T47D (cell line): ENCODE measurements around the gene AMDHD2.
A peak's percentile ranks its signal among the peaks of the same experiment; 100 is the strongest.

Source experiments
- DNase-seq, 2 experiments: peaks; one replicate each; pipeline versions ENCODE4 v3.0.0 to v3.0.0-alpha.2; 2011 to 2012; ENCODE audit warnings: low read depth in 1 of 2, low spot score in 1 of 2
- JUND ChIP-seq: IDR thresholded peaks from 2 replicates; pipeline ENCODE4 v1.6.1; 2012; ENCODE audit warnings: low read depth
- in situ Hi-C: cut with HindIII; loops from 2 replicates; pipeline ENCODE4 v1.10.0; 2016; ENCODE audit warnings: low sequenced_read_pairs, low pct_unique_long_range_greater_than_20kb

AMDHD2 gene

GRCh38 chr16:2497695-2498484 is 22.3 kb upstream of the AMDHD2 start:
- TF ChIP-seq JUND = no peak
- in situ Hi-C loops = no loop called here
- DNase-seq = no peak

DNA sequence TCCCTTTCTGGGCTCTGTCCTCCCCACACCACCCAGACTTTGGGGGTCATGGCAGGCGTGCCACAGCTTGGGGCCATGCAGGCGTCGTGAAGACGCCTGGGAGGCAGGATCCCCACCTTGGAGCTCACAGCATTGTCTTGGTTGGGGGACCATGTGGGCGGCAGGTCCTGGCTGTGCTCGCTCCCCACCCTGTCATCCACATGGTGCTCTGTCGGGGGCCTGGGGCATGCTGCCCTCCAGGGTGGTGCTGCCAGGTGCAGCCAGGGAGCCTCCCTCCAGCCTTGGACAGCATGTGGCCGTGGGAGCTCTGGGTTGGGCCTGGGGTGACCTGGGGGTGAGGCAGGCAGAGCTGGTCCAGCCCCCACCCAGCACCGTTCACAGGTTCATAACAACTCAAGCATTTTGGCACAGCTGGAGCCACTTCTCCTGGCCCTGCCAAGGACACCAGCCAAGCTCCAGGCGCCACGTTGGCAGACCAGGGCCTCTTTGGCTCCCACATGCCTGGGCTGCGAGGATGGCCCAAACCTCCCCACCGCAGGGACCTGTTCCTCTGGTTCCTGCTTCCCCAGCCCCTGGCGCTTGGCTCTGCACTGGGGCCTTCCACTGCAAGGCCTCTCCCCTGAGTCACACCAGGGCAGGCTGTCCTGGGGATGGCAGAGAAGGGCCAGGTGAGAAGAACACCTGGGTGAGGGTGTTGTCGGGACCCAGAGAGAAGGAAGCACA is 21.5 kb upstream of the AMDHD2 start:
- in situ Hi-C loops = no loop called here
- no peak for TF ChIP-seq JUND
- peak; percentile 69 to 92 for DNase-seq

- no peak for TF ChIP-seq JUND
- in situ Hi-C loops = no loop called here
- DNase-seq = no peak
Observed at GRCh38 chr16:2499454-2499853, 20.7 kb upstream of the AMDHD2 start.

DNA sequence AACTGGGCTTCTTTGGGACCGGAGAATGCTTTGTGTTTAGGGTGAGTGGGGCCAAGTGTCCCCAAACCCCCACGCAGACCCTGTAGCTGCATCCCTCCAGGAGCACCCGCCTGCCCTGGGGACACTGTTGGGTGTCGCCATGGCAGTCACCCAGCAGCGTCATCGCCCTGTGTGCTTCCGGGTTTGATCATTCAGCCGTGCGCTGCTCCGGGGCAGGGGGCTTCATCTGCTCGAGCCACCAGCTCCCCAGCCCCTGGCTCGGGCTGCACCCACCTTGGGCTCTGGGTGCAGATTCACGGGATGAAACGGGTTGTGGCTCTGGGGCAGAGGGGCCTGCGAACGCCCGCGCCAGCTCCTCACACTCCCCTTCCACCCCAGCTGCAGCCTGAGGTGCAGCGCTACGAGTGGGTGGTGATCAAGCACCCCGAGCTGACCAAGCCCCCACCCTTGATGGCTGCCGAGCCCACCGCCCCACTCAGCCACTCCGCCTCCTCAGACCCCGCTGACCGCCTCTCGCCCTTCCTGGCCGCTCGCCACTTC is 20.2 kb upstream of the AMDHD2 start:
- no peak for TF ChIP-seq JUND
- DNase-seq = no peak
- in situ Hi-C loops = no loop called here

- DNase-seq = no peak
- in situ Hi-C loops = no loop called here
- TF ChIP-seq JUND = no peak
Observed at GRCh38 chr16:2500430-2500917, 19.7 kb upstream of the AMDHD2 start.

- in situ Hi-C loops = no loop called here
- DNase-seq = peak; percentile 79 to 84
- no peak for TF ChIP-seq JUND
Observed at GRCh38 chr16:2500918-2501750, 19.0 kb upstream of the AMDHD2 start.

DNA sequence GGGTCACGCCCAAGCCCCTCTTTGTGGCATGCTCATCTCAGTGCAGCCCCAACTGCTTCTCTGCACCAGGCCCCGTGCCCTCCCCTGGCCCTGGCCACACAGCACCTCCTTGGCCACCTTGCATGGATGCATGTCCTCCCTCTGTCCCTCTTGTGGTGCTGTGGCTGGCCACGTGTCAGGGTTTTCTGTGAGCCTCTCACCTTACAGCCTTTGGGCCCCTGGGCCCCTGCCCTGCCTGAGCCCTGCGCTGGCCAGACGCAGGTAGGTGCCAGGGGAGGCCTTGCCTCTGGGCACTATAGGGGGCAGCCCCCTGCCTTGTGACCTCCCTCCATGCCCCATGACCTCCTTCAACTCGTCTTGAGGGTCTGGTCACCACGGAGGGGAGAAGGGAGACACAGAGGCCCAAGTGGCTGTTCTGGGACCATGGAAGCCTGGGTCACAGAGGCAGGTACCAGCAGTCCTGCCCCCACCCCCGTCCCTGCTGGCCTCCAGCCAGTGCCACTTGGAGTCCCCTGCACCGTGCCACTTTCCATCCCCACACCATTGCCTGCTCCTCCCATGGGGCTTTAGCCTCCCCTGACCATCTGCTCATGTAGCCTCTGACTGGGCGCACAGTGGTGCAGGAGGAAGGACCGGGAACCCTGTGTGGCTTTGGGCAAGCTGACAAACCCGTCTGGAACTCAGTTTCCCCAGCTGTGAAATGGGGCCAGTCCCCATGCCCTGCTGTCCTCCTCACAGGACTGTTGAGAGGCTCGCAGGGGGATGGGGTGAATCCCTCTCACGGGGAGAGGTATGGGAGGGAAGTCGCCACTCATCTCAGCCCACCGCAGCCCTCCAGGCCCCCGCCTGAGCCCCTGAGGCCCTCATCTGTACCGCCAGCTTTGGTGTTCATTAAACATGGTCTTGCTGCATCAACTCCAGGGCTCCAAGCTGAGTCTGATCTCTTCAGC is 17.9 kb upstream of the AMDHD2 start:
- in situ Hi-C loops = no loop called here
- no peak for DNase-seq
- no peak for TF ChIP-seq JUND

DNA sequence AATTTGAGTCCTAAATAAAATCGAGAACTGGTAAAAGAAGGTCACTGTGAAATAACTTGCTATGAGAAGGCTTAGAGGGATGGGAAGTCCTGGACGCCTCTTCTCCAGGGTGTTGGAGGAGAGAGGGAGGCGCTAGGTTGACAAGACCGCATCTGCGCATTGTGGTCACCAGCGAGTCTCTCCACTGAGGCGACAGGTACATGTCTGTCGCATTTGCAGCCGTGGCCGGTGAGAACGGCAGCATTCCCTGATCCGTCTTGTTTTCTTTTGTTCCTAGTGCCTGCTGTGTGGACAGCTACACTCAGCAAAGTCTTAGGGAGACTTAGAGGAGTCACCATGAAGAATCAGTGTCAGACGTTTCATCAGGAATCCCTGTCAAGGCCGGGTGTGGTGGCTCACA is 14.5 kb upstream of the AMDHD2 start:
- no peak for TF ChIP-seq JUND
- DNase-seq = no peak
- in situ Hi-C loops = no loop called here

- DNase-seq = no peak
- in situ Hi-C loops = no loop called here
- no peak for TF ChIP-seq JUND
Observed at GRCh38 chr16:2507052-2507659, 13.0 kb upstream of the AMDHD2 start.

GRCh38 chr16:2507665-2508064 is 12.5 kb upstream of the AMDHD2 start:
- no peak for TF ChIP-seq JUND
- in situ Hi-C loops = no loop called here
- DNase-seq = no peak
